Ishikawa (cell line): ENCODE results near the gene FRMPD4.
A peak's percentile ranks its signal among the peaks of the same experiment; 100 is the strongest.

Experiments used
- CEBPB ChIP-seq: IDR thresholded peaks from 2 replicates; pipeline ENCODE4 v1.6.1; 2012
- CREB1 ChIP-seq: IDR thresholded peaks from 2 replicates; pipeline ENCODE4 v1.6.1; 2012; ENCODE audit warnings: low read depth
- EGR1 ChIP-seq: IDR thresholded peaks from 2 replicates; pipeline ENCODE4 v1.6.1; 2012
- EP300 ChIP-seq: IDR thresholded peaks from 2 replicates; pipeline ENCODE4 v1.6.1; 2012; ENCODE audit warnings: borderline replicate concordance
- FOXM1 ChIP-seq: IDR thresholded peaks from 2 replicates; pipeline ENCODE4 v1.6.1; 2012; ENCODE audit warnings: low read depth, borderline replicate concordance
- NFIC ChIP-seq: IDR thresholded peaks from 2 replicates; pipeline ENCODE4 v1.6.1; 2012
- RAD21 ChIP-seq: IDR thresholded peaks from 2 replicates; pipeline ENCODE4 v1.6.1; 2012; ENCODE audit warnings: low read depth
- REST ChIP-seq: IDR thresholded peaks from 2 replicates; pipeline ENCODE4 v1.6.1; 2012; ENCODE audit warnings: low read depth, mild to moderate bottlenecking
- TAF1 ChIP-seq: IDR thresholded peaks from 2 replicates; pipeline ENCODE4 v1.6.1; 2012; ENCODE audit warnings: low read depth, mild to moderate bottlenecking
- TCF12 ChIP-seq: IDR thresholded peaks from 2 replicates; pipeline ENCODE4 v1.6.1; 2012; ENCODE audit warnings: low read depth
- TEAD4 ChIP-seq: IDR thresholded peaks from 2 replicates; pipeline ENCODE4 v1.6.1; 2012
- YY1 ChIP-seq: IDR thresholded peaks from 2 replicates; pipeline ENCODE4 v1.6.1; 2012; ENCODE audit warnings: low read depth
- ZBTB7A ChIP-seq: IDR thresholded peaks from 2 replicates; pipeline ENCODE4 v1.6.1; 2012; ENCODE audit warnings: low read depth
- TF ChIP-seq, protein P1 (sequence below): IDR thresholded peaks from 2 replicates; pipeline ENCODE4 v1.6.1; 2012
- TF ChIP-seq, protein P2 (sequence below): IDR thresholded peaks from 2 replicates; pipeline ENCODE4 v1.6.1; 2012

The FRMPD4 gene

GRCh38 chrX:12452268-12452667 is 314.0 kb downstream of the FRMPD4 start:
- TF ChIP-seq EGR1 (no peak), TAF1 (no peak), EP300 (no peak), ZBTB7A (no peak), TEAD4 (no peak), CEBPB (no peak)

- TF ChIP-seq TEAD4 (no peak), NFIC (no peak), CEBPB (no peak), YY1 (no peak), TCF12 (no peak)
- TF ChIP-seq, protein P1, sequence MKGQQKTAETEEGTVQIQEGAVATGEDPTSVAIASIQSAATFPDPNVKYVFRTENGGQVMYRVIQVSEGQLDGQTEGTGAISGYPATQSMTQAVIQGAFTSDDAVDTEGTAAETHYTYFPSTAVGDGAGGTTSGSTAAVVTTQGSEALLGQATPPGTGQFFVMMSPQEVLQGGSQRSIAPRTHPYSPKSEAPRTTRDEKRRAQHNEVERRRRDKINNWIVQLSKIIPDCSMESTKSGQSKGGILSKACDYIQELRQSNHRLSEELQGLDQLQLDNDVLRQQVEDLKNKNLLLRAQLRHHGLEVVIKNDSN: no peak
Measured at GRCh38 chrX:12460929-12461328, 322.7 kb downstream of the FRMPD4 start.

GRCh38 chrX:12463052-12463451 is 324.8 kb downstream of the FRMPD4 start:
- TF ChIP-seq, protein P2, sequence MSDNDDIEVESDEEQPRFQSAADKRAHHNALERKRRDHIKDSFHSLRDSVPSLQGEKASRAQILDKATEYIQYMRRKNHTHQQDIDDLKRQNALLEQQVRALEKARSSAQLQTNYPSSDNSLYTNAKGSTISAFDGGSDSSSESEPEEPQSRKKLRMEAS: no peak
- TF ChIP-seq EP300: no peak
- TF ChIP-seq, protein P1: no peak

DNA sequence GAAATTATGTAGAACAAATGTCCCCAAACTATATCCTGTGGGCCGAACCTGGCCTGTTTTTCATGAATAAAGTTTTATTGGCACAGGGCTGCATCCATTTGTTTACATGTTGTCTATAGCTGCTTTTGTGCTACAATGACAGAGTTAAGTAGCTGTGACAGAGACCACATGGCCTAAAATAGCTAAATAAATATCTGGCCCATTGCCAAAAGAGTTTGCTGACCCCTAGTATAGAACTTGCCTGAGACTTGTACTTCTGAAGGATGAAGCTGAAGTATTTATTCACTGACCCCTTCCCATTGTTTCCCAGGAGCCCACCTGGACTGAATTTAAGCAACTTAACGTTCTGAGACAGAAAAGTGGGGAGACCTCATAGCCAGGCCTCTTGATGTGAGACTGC is 325.6 kb downstream of the FRMPD4 start:
- TF ChIP-seq ZBTB7A (no peak), REST (no peak), CREB1 (no peak), TCF12 (no peak), EP300 (no peak), CEBPB (no peak), RAD21 (no peak), TAF1 (no peak)
- TF ChIP-seq, protein P1: no peak

DNA sequence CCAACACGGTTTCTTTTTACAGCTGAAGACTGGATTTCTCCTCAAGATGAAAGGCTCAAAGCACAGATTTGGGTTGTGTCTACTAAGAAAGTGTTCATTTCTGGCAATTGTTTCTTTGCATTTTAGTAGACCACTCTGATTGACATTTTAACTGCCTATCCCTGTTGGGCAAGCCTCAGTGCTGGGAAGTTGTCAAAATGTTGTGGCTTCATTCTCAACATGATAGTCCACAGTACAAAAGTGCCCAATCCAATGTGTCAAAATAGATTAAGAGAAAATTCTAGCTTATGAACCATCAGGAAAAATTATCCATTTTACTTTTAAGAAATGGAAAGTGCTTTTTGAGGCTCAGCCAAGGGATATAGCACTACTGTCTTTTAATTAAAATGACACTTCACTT is 329.0 kb downstream of the FRMPD4 start:
- TF ChIP-seq TEAD4 (no peak), TCF12 (no peak)

DNA sequence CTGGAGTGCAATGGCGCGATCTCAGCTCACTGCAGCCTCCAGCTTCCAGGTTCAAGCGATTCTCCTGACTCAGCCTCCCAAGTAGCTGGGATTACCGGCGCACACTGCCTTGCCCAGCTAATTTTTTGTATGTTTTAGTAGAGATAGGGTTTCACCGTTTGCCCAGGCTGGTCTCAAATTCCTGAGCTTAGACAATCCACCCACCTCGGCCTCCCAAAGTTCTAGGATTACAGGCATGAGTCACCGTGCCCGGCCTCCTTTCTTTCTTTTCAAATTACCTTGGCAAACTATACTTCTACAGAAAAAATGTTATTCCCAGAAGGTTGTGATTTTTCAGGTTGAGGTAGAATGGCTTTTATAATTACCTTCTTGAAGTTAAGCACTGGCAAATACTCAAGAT is 331.0 kb downstream of the FRMPD4 start:
- no peak for TF ChIP-seq TAF1
- no peak for TF ChIP-seq TCF12
- no peak for TF ChIP-seq FOXM1
- TF ChIP-seq, protein P1: no peak
- TF ChIP-seq NFIC: 0 out of 2 replicates have a peak, but pooled peaks have one; percentile 10
- TF ChIP-seq, protein P2: no peak
- peak; percentile 36; the same call in 1 of the 2 replicates for TF ChIP-seq EP300
- no peak for TF ChIP-seq YY1
- TF ChIP-seq REST: no peak
- no peak for TF ChIP-seq CEBPB
- 0 out of 2 replicates have a peak, but pooled peaks have one; percentile 43 for TF ChIP-seq TEAD4

- TF ChIP-seq TCF12 (no peak), EP300 (no peak), YY1 (no peak), EGR1 (no peak), TAF1 (no peak), CREB1 (no peak), FOXM1 (no peak), REST (no peak), CEBPB (no peak), ZBTB7A (no peak), TEAD4 (no peak)
- TF ChIP-seq, protein P2: no peak
- TF ChIP-seq, protein P1: no peak
Measured at GRCh38 chrX:12471061-12471460, 332.8 kb downstream of the FRMPD4 start.
